ENCODE data around the gene ANKH. TPM values are rescaled to one million over a fixed set of nuclear protein-coding genes. Genes with fewer than 3 reads are reported as not detected.

Gene ANKH
- 19.1 to 22.4 TPM (median 20.7 TPM) in 5 replicates for total RNA-seq (2022; extraction: Qiagen RNA extraction)

GRCh38 chr5:14871214-14872069 lies at the start of gene ANKH:
Gene ANKH, minus strand, starts transcription at chr5:14871778. Its CDS starts 331 bp downstream, at chr5:14871447.

GRCh38 chr5:14664270-14665100 lies 207.1 kb downstream of the ANKH start, which contains the start of gene OTULIN:
Gene OTULIN, plus strand, starts transcription at chr5:14664718. Its CDS starts 108 bp downstream, at chr5:14664826.

Other genes with a start within 250 kb of the ANKH start
- 19.9 to 22.6 TPM (median 20.3 TPM) in 5 replicates for gene OTULIN, start 207.1 kb downstream of the ANKH start, total RNA-seq (2022; extraction: Qiagen RNA extraction)